Measurements from ENCODE around the gene ZNF487.

Gene ZNF487

DNA sequence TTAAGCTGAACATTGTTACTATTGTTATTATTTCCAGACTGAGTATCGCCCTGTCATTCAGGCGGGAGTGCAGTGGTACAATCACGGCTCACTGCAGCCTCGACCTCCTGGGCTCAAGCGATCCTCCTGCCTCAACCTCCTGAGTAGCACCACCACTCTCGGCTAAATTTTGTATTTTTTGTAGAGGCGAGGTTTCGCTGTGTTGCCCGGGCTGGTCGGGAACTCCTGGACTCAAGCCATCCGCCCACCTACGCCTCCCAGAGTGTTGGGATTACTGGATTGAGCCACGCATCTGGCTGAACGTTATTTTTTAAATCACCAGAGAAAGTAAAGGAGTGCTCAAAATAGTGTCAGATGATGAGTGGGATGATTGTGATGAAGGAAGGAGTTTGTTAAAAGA lies 26.6 kb upstream of the ZNF487 start:
- TF ChIP-seq FOXP2 (optimal IDR thresholded peaks at IDR 0.05; ENCODE audit: borderline replicate concordance, extremely low read depth, extremely low read length, insufficient read depth) (no peak), TAF1 (IDR thresholded peaks at IDR 0.05; ENCODE audit: borderline replicate concordance, insufficient read depth, low read length) (no peak), SIN3A (IDR thresholded peaks at IDR 0.05; ENCODE audit: borderline replicate concordance, insufficient read depth, low read length) (no peak), POLR2AphosphoS5 (IDR thresholded peaks at IDR 0.05; ENCODE audit: low read depth, low read length) (no peak)
- TF ChIP-seq, protein P1, sequence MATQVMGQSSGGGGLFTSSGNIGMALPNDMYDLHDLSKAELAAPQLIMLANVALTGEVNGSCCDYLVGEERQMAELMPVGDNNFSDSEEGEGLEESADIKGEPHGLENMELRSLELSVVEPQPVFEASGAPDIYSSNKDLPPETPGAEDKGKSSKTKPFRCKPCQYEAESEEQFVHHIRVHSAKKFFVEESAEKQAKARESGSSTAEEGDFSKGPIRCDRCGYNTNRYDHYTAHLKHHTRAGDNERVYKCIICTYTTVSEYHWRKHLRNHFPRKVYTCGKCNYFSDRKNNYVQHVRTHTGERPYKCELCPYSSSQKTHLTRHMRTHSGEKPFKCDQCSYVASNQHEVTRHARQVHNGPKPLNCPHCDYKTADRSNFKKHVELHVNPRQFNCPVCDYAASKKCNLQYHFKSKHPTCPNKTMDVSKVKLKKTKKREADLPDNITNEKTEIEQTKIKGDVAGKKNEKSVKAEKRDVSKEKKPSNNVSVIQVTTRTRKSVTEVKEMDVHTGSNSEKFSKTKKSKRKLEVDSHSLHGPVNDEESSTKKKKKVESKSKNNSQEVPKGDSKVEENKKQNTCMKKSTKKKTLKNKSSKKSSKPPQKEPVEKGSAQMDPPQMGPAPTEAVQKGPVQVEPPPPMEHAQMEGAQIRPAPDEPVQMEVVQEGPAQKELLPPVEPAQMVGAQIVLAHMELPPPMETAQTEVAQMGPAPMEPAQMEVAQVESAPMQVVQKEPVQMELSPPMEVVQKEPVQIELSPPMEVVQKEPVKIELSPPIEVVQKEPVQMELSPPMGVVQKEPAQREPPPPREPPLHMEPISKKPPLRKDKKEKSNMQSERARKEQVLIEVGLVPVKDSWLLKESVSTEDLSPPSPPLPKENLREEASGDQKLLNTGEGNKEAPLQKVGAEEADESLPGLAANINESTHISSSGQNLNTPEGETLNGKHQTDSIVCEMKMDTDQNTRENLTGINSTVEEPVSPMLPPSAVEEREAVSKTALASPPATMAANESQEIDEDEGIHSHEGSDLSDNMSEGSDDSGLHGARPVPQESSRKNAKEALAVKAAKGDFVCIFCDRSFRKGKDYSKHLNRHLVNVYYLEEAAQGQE (IDR thresholded peaks at IDR 0.05; ENCODE audit: insufficient read depth in 1 of 2, low read depth in 2 of 2, low read length in 2 of 2) = no peak

DNA sequence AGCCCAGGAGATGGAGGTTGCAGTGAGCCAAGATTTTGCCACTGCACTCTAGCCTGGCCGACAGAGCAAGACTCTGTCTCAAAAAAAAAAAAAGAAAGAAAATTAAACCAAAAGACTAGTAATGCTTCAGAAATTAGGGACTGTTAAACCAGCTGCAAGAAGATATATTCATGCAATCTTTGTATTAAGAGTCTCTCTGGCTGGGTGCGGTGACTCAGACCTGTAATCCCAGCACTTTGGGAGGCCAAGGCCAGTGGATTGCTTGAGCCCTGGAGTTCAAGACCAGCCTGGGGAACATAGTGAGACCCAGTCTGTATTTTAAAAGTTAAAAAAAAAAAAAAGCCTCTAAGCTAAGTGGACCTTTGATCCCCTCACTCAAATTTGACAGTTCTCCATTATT lies 25.4 kb upstream of the ZNF487 start:
- TF ChIP-seq, protein P1 (IDR thresholded peaks at IDR 0.05; ENCODE audit: insufficient read depth in 1 of 2, low read depth in 2 of 2, low read length in 2 of 2) = no peak
- TF ChIP-seq FOXP2 (optimal IDR thresholded peaks at IDR 0.05; ENCODE audit: borderline replicate concordance, extremely low read depth, extremely low read length, insufficient read depth) = no peak
- no peak for TF ChIP-seq TAF1 (IDR thresholded peaks at IDR 0.05; ENCODE audit: borderline replicate concordance, insufficient read depth, low read length)
- no peak for TF ChIP-seq SIN3A (IDR thresholded peaks at IDR 0.05; ENCODE audit: borderline replicate concordance, insufficient read depth, low read length)
- no peak for TF ChIP-seq POLR2AphosphoS5 (IDR thresholded peaks at IDR 0.05; ENCODE audit: low read depth, low read length)

DNA sequence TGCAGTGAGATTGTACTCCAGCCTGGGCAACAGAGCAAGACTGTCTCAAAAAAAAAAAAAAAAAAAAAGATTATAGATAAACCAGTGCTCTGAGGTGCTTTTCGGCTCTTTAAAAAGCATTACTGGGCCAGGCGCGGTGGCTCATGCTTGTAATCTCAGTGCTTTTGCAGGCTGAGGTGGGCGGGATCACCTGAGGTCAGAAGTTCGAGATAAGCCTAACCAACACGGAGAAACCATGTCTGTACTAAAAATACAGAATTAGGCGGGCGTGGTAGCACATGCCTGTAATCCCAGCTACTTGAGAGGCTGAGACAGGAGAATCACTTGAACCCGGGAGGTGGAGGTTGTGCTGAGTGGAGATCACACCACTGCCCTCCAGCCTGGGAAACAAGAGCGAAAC lies 21.4 kb upstream of the ZNF487 start:
- TF ChIP-seq TAF1 (IDR thresholded peaks at IDR 0.05; ENCODE audit: borderline replicate concordance, insufficient read depth, low read length) = no peak
- TF ChIP-seq SIN3A (IDR thresholded peaks at IDR 0.05; ENCODE audit: borderline replicate concordance, insufficient read depth, low read length) = no peak
- TF ChIP-seq, protein P1 (IDR thresholded peaks at IDR 0.05; ENCODE audit: insufficient read depth in 1 of 2, low read depth in 2 of 2, low read length in 2 of 2) = no peak
- no peak for TF ChIP-seq POLR2AphosphoS5 (IDR thresholded peaks at IDR 0.05; ENCODE audit: low read depth, low read length)
- TF ChIP-seq FOXP2 (optimal IDR thresholded peaks at IDR 0.05; ENCODE audit: borderline replicate concordance, extremely low read depth, extremely low read length, insufficient read depth) = no peak

DNA sequence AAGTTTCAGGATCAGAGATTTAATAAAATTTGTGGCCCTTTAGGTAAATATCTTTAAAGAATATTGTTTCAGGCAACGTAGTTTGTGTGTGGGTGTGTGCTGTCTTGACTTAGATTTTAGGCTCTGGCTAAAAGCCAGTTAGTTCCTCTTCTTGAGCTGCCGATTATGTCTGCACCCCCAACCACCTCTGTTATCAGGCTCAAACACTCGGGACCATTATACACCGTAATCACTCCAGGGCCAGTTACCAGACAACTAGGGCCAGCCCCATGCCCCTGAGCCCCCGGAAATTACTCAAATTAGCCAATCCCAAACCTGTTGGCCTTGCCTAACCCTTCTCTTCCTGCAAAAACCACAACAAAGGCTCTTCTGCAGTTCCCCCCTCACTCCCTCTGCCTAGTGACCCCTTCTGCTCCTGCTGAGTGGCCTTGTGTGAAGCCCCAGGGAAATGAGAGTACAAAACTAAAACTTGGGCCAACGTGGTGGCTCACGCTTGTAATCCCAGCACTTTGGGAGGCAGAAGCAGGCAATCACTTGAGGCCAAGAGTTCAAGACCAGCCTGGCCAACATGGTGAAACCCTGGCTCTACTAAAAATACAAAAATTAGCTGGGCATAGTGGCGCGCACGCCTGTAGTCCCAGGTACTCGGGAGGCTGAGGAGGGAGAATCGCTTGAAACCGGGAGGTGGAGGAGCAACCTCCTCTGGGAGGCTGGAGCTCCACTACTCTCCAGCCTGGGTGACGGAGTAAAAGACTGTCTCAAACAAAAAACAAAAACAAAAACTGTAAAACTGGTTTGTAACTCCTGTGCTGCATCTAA lies 18.8 kb upstream of the ZNF487 start:
- TF ChIP-seq FOXP2 (optimal IDR thresholded peaks at IDR 0.05; ENCODE audit: borderline replicate concordance, extremely low read depth, extremely low read length, insufficient read depth) = no peak
- no peak for TF ChIP-seq SIN3A (IDR thresholded peaks at IDR 0.05; ENCODE audit: borderline replicate concordance, insufficient read depth, low read length)
- TF ChIP-seq, protein P1 (IDR thresholded peaks at IDR 0.05; ENCODE audit: insufficient read depth in 1 of 2, low read depth in 2 of 2, low read length in 2 of 2) = no peak
- TF ChIP-seq TAF1 (IDR thresholded peaks at IDR 0.05; ENCODE audit: borderline replicate concordance, insufficient read depth, low read length) = no peak
- no peak for TF ChIP-seq POLR2AphosphoS5 (IDR thresholded peaks at IDR 0.05; ENCODE audit: low read depth, low read length)

All from PFSK-1 (cell line).